Upper lobe of left lung (tissue), 4 donors: Measurements from ENCODE around the gene STARD5.

Experiments
- EP300 ChIP-seq, 4 donors: sonication (generic); formaldehyde crosslinking; IDR thresholded peaks; one replicate each; pipeline ENCODE4 v1.5.1; 2017; ENCODE audit warnings: antibody characterized with exemption in 4 of 4, control low read depth in 2 of 4
- POLR2AphosphoS5 ChIP-seq, 2 donors: sonication (generic); formaldehyde crosslinking; IDR thresholded peaks; one replicate each; pipeline ENCODE4 v1.5.1; 2017; ENCODE audit warnings: antibody characterized with exemption in 2 of 2
- TF ChIP-seq, protein P1 (sequence below), 6 experiments: fragments of 450-650 bp in 4 of 6; fragments of 200-600 bp in 2 of 6; sonication (generic) in 2 of 6; IDR thresholded peaks; one replicate each; pipeline ENCODE4 v1.5.1; 2016 to 2019; ENCODE audit warnings: antibody characterized with exemption in 6 of 6

DNA sequence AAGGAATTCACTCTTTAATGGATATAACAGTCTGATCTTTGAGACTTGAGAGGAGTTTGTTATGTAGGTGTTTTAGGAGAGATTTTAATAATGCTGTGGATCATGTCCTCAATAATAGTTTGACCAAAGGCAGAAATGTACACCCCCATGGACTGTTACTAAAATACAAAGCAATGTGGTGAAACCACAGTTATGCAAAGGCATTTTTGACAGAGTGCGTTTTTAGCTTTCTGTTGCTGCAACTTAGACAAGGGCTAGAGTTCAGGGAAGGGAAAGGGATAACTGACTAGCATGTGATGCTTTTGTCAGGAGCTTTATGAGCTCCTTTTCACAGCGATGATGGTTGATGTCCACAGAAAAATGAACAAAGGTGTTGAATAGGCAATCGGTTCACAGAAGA is 3.6 kb upstream of the STARD5 start:
- TF ChIP-seq, protein P1, sequence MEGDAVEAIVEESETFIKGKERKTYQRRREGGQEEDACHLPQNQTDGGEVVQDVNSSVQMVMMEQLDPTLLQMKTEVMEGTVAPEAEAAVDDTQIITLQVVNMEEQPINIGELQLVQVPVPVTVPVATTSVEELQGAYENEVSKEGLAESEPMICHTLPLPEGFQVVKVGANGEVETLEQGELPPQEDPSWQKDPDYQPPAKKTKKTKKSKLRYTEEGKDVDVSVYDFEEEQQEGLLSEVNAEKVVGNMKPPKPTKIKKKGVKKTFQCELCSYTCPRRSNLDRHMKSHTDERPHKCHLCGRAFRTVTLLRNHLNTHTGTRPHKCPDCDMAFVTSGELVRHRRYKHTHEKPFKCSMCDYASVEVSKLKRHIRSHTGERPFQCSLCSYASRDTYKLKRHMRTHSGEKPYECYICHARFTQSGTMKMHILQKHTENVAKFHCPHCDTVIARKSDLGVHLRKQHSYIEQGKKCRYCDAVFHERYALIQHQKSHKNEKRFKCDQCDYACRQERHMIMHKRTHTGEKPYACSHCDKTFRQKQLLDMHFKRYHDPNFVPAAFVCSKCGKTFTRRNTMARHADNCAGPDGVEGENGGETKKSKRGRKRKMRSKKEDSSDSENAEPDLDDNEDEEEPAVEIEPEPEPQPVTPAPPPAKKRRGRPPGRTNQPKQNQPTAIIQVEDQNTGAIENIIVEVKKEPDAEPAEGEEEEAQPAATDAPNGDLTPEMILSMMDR (IDR thresholded peaks at IDR 0.05) = no peak
- no peak for TF ChIP-seq POLR2AphosphoS5 (IDR thresholded peaks at IDR 0.05)
- TF ChIP-seq EP300 (IDR thresholded peaks at IDR 0.05) = no peak
